ENCODE data around the gene ETV2.

DNA sequence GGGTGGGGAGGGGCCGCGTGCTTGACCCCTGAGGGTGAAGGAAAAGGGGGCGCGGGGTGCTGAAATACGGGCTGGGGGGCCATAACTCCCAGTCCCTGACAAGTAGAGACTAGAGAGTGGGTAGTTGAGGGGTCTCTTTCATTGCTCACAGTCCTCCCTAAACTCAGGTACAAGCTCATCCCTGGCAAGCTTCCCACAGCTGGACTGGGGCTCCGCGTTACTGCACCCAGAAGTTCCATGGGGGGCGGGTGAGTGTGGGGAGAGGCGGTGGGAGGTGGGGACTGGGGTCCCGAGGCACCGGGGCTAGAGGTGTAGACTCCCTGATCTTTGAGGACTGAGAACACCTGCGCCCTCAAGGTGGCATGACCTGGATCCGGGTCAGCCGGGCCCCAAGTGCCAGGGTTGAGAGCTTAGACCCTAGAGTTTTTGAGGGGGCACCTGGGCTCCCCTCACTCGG lies 1.3 kb downstream of the ETV2 start:
- no peak for TF ChIP-seq POLR2A (IDR thresholded peaks at IDR 0.05; ENCODE audit: low read depth, low read length)
- no peak for TF ChIP-seq SPI1 (IDR thresholded peaks at IDR 0.05; ENCODE audit: low read depth, low read length)
